SK-N-SH (cell line): ENCODE data around the gene RNF149.

Experiments
- GATA2 ChIP-seq: sonication (generic); formaldehyde crosslinking; IDR thresholded peaks from 2 replicates; pipeline ENCODE4 v1.5.0; 2020; ENCODE audit warnings: mild to moderate bottlenecking, missing genetic modification reagents
- POLR2AphosphoS5 ChIP-seq: IDR thresholded peaks from 2 replicates; pipeline ENCODE4 v1.6.1; 2012; ENCODE audit warnings: low read depth, low read length
- RAD21 ChIP-seq: IDR thresholded peaks from 2 replicates; pipeline ENCODE4 v1.6.1; 2012; ENCODE audit warnings: mild to moderate bottlenecking, low read length
- TF ChIP-seq, protein P1 (sequence below): fragments of 200-600 bp; sonication (generic); IDR thresholded peaks from 2 replicates; pipeline ENCODE4 v1.6.1; 2017; ENCODE audit warnings: antibody characterized with exemption, mild to moderate bottlenecking, moderate library complexity

- TF ChIP-seq, protein P1, sequence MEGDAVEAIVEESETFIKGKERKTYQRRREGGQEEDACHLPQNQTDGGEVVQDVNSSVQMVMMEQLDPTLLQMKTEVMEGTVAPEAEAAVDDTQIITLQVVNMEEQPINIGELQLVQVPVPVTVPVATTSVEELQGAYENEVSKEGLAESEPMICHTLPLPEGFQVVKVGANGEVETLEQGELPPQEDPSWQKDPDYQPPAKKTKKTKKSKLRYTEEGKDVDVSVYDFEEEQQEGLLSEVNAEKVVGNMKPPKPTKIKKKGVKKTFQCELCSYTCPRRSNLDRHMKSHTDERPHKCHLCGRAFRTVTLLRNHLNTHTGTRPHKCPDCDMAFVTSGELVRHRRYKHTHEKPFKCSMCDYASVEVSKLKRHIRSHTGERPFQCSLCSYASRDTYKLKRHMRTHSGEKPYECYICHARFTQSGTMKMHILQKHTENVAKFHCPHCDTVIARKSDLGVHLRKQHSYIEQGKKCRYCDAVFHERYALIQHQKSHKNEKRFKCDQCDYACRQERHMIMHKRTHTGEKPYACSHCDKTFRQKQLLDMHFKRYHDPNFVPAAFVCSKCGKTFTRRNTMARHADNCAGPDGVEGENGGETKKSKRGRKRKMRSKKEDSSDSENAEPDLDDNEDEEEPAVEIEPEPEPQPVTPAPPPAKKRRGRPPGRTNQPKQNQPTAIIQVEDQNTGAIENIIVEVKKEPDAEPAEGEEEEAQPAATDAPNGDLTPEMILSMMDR, result no peak
- TF ChIP-seq POLR2AphosphoS5 (no peak), RAD21 (no peak), GATA2 (CRISPR knock-in tag) (no peak)
Measured at GRCh38 chr2:101273056-101273455, 35.4 kb downstream of the RNF149 start.
